Left kidney (tissue), 2 donors: ENCODE results near the gene MAP1LC3B. TPM values are rescaled to one million over a fixed set of nuclear protein-coding genes. Genes with fewer than 3 reads are reported as not detected.

ENCODE experiments used
- DNase-seq: peaks from one replicate; pipeline ENCODE4 v3.0.0-alpha.2; 2013
- polyA plus RNA-seq: library from polyadenylated mRNA; unstranded; fragments of 120-200 nt; gene quantifications from one replicate; pipeline ENCODE4 v1.2.1, GENCODE V29; 2013; ENCODE audit not compliant: insufficient read length

Gene MAP1LC3B
- polyA plus RNA-seq, 1 donor = 66.4 TPM

GRCh38 chr16:87426423-87427215, 34.5 kb downstream of the MAP1LC3B start:
- DNase-seq = no peak

GRCh38 chr16:87431926-87432325, 39.8 kb downstream of the MAP1LC3B start:
- no peak for DNase-seq

DNA sequence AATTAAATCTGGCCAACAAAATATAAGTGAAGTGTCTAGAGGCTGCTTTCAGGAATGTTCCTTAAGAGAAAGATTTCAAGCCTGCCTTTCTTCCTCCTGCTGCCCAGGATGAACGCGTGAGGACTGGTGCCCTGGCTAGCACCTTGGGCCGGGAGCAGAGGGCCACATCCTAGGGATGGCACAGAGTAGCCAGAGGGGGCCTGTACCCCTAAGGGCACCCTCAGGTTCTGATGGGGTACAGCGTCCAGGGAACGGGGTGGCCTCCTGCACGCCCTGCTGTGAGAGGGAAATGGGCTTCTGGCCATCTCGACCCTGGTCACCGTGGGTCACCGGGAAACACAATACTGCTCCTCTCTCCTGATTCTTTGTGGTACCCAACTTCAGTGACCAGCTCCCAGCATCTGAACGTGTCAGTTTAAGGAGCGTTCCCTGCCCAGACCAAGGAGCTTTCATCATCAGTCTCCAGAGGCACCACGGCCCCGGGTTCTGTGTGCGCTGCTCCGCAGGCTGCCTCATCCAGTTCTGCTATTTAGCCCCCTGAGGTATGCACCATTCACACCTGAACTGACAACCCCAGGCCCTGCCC, 40.3 kb downstream of the MAP1LC3B start:
- DNase-seq = no peak

DNA sequence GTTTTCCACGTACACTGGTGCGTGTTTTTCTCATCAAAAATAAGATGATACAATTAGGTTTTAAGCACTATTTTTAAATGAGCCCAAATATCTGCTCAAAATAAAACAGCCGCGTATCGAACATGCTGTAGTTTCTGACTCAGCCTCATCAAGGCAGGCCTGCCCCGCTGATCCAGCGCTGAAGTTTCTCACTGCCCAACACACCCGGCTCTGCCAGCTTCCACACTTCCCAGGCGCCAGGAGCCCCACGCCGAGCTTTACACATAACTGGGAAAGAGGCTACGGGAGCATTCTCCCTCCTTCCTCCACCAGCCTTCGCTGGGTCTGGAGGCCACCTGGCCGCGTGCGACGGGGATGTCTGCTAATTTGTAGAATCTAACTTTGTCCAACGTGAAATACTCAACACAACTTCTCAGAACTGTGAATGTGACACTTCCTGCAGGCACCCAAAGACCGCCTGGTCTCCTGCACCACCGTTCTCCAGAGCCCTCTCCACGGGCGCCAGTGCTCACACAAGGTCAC, 42.1 kb downstream of the MAP1LC3B start:
- DNase-seq = no peak

DNA sequence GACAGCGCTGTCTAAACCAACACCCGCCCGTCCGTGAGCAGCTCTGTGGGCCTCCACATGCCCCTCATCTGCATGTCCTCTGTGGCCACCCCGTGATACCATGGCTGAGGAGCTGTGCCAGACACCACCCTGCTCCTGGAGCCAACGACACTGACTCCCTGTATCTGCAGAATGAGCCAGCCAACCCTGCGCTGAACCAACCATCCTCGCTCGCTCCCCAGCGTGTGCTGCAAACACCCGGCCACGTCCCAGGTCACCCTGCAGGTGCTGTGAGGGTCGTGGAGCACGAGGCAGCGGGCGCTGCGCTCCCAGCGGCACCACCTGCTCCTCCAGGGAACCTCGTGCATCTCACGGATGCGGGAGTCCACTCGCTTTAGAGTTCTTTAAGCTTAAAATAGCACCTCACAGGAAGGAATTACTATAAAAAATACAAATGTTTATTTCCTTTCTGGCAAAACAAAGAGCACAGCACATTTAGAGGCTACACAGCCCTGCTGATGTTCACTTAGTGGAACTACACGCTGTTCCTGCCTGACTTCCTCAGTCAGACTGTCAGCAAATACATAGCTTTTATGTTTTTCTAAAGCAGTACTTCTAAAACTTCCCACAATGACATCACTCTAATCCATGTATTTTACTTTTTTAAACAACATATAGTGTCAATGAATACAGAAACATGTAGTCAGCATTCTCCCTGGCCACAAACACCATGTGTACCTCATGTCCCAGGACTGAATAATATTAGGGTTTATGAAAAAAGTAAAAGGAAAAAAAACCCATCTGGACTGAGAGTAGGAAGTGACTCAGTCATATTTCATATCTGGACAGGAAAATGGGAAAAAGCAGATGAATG, 43.5 kb downstream of the MAP1LC3B start:
- DNase-seq = no peak

- DNase-seq = no peak
These were observed 44.4 kb downstream of the MAP1LC3B start for GRCh38 chr16:87436225-87437172.

- DNase-seq = no peak
These were observed 45.2 kb downstream of the MAP1LC3B start for GRCh38 chr16:87437327-87437726.

- no peak for DNase-seq
These were observed 45.9 kb downstream of the MAP1LC3B start for GRCh38 chr16:87437911-87438610.

DNA sequence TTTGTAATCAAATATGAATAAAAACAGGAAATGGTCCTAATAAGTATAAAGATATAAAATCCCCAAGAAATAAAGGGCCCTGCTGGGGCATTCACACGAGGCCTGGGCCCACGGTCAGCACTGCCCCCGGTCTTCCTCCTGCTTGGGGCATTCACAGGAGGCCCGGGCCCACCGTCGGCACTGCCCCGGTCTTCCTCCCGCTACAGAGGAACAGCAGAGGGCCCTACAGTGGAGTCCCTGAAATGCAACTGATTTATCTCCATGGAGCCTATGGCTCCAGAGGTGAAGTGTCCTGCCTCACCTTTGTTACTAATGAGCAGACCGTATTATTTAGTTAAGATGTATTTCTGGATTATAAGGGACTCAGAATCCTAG, 46.5 kb downstream of the MAP1LC3B start:
- no peak for DNase-seq

- DNase-seq = no peak
These were observed 47.8 kb downstream of the MAP1LC3B start for GRCh38 chr16:87439926-87440325.

GRCh38 chr16:87441886-87442580, 49.9 kb downstream of the MAP1LC3B start:
- no peak for DNase-seq

DNA sequence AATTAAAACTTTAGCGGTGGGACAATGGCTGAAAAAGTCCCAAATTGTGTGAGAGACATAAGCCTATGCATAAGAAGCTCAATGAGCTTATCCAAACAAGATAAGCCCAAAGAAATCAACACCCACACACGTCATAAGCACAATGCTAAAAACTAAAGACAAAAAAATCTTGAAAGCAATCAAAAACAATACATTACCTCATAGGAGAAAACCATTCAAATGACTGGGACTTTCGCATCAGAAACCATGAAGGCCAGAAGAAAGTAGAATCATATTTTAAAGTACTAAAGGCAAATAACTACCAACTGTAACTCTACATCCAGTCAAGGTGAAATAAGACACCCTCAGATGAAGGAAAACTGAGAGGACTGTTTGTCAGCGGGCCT, 50.4 kb downstream of the MAP1LC3B start:
- no peak for DNase-seq

GRCh38 chr16:87443016-87443415, 50.9 kb downstream of the MAP1LC3B start:
- DNase-seq = peak; percentile 40

- DNase-seq = no peak
These were observed 51.8 kb downstream of the MAP1LC3B start for GRCh38 chr16:87443964-87444363.

DNA sequence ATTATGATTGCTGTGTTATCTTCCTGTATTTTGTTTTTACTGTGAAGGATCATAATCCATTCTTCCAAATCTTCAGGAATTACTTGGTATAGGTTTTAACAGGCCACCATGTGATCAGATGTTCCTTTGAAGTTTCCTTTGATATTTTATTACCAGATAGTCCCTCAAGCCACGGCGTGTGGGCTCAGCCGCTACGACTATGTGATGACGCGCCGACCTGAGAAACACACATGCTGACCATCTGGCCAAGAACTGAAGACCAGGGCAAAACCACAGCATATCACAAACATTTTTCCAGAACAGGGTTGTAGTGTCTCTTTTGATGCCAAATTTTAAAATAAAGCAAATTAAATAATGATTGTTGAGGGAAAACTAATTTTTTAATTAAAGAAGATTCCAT, 53.4 kb downstream of the MAP1LC3B start:
- no peak for DNase-seq

- DNase-seq = no peak
These were observed 54.3 kb downstream of the MAP1LC3B start for GRCh38 chr16:87446479-87446878.

DNA sequence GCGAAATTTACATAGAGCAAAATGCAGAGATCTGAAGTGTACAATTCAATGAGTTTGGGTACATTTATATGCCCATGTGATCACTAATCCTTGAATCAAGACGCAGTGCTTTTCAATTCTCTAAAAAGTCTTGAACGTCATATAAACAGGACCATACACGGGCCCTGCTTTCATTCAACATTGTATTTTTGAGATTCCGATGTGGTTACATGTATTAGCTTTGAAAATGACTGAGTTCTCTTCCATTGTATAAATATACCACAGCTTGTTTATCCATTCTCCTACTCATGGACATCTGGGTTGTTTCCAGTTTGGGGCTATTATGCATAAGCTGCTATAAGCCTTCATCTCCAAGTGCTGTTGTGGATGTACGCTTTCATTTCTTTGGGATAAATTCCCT, 55.2 kb downstream of the MAP1LC3B start:
- DNase-seq = no peak

DNA sequence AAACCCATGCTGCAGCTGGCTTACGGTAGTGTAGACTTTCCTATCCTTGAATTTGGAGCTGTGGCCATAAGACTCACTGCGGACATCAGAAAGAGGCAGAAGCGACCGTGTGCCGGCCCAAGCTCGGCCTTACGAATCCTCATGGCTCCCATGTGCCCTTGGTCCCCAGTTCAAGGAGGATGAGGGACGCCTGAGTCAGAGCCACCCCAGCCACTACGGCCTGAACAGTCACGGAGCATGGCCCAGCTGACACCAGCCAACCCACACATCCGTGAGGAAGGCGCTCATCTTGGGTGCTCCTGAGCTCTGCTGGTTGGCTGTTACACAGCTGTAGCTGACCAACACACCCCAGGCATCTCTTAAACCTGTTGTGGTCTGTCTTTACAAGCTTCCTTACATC, 56.7 kb downstream of the MAP1LC3B start:
- DNase-seq = no peak

- no peak for DNase-seq
These were observed 59.6 kb downstream of the MAP1LC3B start for GRCh38 chr16:87451563-87452210.

DNA sequence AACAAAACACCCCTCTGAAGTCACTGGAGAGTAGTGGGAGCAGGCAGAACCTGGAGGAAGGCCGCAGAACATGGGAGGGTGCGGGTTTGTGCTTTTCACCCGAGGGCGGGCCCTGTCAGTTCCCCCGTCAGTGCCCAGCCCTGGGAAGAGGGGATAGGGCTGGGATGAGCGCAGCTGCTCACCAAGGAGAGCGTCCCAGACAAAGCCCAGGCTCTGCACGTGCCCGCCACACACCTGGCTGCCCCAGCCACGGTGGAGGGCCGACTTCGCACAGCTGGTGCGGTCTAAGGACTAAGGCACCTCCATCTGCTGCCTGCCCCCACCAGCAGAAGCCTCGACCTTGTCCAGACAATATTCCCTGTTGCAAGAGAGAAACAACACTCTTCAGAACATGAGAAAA, 61.2 kb downstream of the MAP1LC3B start:
- DNase-seq = no peak
